Measurements from ENCODE around the gene ZBTB46.

DNA sequence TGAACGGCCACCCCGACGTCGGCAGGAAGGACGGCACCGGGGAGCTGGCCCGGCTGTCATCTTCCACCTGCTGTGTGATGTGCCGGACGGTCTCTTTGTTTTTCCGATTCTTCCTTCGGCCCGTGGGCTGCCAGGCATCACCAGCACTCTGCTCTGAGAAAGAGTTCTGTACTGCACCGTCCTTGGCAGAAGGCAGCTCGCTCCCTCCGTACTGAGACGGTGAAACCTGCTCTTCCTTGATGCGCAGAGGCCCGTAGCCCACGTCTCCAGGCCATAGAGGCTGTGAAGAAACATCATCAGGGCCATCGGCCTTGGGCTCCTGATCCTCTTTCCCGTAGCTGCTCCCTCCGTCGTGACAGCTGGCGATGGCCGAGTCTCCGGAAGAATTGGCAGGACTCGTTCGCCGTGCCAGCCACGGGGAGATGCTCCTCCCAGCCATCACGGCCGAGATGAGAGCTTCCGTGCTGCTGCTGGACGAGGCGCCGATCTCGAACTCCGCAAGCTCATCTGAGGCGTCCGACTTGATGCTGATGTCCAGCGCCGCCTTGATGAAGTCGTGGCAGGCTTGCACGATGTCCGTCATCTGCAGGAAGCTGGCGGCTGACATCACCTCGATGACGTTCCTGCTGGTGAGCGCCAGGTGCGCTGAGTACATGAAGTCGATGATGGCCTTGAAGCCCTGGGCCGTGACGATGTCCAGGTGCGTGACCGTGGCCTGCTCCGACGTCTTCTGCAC, 41.1 kb downstream of the ZBTB46 start:
- TF ChIP-seq POLR2AphosphoS5 (IDR thresholded peaks at IDR 0.05; ENCODE audit: low read depth, low read length) (no peak), TAF1 (IDR thresholded peaks at IDR 0.05; ENCODE audit: borderline replicate concordance, insufficient read depth, low read length) (no peak)
